CMK (cell line): Measurements from ENCODE around the gene ANKS1B.
"Not testable (repeated sequence)": the region's sequence is repeated elsewhere in the genome, so short reads cannot be mapped to it uniquely, and the experiment has no call there.

Source experiments
- DNase-seq: peaks from one replicate; pipeline ENCODE4 v3.0.0-alpha.2; 2010; ENCODE audit warnings: low read depth

Gene ANKS1B

GRCh38 chr12:98870504-98870903 lies 1114.2 kb downstream of the ANKS1B start:
- DNase-seq = no peak

DNA sequence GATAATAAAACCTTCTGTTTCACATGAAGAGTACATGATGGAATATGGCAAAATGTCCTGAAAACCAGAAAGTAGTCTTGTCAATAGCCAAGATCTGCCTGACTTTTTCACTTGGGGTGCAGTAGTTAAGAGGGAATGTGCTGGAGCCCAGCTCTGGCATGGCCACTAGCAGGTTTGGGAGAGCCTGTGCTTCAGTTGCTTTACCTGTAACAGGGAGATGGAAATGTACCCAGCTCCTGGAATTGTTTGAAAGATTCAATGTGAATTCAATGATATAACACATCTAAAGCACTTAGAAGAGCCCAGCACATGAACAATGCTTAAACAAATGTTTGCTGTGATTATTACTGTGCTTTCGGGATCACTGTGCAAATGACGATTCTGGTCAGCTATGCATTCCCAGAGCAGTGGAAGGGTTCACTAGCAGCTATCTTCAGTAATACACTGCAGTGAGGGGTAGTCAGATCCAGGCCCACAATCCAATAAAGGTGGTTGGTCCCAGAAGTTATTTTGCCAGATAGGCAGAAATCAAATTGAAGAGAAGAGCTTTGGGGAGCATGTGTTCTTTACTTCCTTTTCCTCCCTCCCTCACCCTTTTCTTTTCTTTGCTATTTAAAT lies 1114.7 kb downstream of the ANKS1B start:
- DNase-seq = no peak

DNA sequence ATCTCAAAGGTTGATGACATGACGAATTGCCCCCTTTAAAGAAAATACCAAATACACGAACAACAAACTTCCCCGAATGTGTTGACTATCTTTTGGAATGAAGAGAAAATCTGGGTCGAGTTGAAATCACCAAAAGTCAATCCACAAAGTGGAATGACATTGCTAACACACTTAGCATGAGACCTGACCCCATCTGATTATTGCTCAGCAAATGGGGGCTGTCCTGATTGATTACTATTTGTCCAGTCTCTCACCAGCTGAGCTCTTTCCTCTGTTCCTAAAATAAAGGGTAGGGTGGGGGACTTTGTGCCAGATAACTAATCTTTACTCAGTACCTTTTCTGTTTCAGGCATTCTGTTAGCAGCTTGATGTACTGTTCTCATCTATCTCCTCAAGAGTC lies 1116.2 kb downstream of the ANKS1B start:
- no peak for DNase-seq

DNA sequence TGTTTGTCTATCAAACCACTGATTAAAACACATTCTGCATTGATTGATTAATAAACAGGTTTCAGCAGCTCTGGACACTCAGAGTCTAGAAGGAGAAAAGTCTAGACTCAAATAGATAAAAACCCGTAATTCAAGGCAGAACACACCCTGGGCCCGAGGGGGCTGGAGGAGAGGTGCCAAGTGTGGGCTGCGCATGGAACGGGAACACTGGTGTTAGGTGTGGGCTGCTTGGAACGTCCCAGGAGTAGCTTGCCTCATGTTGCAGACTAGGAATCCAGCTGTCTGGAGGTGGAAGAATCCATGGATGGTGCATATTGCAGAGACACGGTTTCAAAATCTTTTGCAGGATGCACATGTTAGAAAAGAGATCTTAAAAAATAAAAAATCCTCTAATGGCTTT lies 1116.7 kb downstream of the ANKS1B start:
- no peak for DNase-seq

DNA sequence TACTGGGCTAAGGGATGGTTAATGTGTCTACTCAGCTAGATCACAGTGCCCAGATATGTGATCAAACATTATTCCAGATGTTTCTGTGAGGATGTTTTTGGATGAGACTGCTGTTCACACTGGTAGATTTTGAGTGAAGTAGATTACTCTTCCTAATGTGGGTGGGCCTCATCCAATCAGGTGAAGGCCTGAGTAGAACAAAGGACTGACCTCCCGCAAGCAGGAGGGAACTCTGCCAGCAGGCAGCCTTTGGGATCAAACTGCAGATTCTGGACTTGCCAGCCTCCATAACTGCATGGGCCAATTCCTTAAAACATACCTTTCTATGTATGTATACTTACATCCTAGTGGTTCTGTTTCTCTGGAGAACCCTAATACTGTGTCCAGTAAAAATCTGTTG lies 1120.4 kb downstream of the ANKS1B start:
- DNase-seq = no peak

- no peak for DNase-seq
Measured at GRCh38 chr12:98863167-98863566, 1121.6 kb downstream of the ANKS1B start.

GRCh38 chr12:98861251-98861650 lies 1123.5 kb downstream of the ANKS1B start:
- DNase-seq = no peak

- DNase-seq = no peak
Measured at GRCh38 chr12:98856897-98857540, 1127.7 kb downstream of the ANKS1B start.

GRCh38 chr12:98852181-98852580 lies 1132.6 kb downstream of the ANKS1B start:
- no peak for DNase-seq

DNA sequence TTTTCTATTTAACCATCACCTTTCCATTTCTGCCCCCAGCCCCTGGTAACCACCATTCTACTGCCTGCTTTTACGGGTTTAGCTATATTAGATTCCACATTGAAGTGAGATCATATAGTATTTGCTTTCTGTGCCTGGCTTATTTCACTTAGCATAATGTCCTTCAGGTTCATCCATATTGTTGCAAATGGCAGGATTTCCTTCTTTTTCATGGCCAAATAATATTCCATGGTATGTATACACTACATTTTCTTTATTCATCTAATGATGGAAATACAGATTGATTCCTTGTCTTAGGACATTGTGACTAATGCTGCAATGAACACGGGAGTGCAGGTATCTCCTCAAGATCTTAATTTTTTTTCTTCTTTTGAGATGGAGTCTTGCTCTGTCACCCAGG lies 1137.5 kb downstream of the ANKS1B start:
- no peak for DNase-seq

DNA sequence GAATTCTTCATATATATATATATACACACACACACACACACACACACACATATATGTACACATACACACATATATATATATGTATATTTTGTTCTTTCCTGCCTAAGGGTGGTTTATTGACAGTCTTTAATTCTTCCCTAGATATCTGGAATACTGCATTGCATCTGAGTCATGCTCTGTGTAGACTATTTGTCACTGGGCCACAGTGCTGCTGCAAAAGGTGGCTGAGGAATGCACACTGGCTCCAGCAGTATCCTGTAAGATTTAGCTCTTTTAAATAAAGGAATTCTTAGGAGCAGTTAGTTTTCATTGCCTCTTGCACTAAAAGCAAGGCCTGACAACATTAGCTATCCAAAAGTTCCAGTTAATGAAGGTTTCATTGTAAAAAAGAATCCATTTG lies 1138.8 kb downstream of the ANKS1B start:
- no peak for DNase-seq

DNA sequence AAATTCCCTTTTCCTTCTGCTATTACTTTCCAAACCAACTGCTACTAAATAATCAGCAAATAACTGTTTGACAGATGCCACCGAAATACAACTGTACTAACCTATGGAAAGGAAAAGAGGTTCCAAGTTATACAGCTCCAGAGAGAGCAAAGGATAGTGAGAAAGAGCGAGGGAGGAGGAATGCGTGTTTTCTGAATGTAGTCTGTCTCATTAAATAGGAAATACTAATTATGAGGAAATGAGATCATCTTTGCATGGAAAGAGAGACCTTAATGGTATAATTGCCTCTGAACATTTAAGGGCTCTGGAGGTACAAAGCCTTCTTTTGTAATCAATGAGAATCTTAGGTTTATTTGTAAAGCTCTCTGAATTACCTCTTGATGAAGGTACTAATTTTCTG lies 1144.4 kb downstream of the ANKS1B start:
- no peak for DNase-seq

GRCh38 chr12:98838231-98838647 lies 1146.5 kb downstream of the ANKS1B start:
- no peak for DNase-seq

DNA sequence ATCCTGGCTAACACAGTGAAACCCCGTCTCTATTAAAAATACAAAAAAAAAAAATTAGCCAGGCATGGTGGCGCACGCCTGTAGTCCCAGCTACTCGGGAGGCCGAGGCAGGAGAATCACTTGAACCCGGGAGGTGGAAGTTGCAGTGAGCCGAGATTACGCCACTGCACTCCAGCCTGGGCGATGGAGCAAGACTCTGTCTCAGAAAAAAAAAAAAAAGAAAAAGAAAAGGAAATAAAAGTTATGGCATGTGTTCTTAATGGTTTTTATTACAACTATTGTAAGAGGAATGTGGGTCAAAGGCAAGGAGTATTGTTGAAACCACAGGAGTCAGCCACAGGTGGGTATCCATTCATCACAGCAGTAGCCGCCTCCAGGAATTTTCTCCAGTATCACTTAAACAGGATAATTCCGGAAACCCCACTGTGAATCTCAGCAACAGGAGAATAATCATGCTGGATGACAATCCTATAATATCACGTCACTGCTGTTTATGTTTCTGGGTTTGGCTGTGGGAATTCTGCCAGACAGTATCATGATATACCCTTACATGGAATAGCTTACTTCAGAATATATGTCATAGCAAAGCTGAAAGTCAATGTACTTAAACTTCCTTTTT lies 1147.5 kb downstream of the ANKS1B start:
- not testable (repeated sequence) for DNase-seq

DNA sequence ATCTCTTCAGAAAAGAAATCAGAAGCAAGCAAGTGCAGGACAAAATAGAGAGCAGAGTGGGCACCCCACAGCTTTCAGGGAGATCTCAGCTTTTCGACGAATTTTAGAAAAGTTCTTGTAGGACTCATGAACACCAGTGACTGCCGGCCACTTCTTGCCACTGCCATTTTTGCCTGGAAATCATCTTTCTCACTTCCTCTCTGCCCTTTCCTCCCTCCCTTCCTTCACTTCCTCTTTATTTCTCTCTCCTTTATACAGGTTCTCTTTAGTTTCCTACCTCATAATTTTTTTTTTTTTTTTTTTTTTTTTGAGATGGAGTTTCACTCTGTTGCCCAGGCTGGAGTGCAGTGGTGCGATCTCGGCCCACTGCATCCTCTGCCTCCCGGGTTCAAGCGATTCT lies 1154.1 kb downstream of the ANKS1B start:
- no peak for DNase-seq

DNA sequence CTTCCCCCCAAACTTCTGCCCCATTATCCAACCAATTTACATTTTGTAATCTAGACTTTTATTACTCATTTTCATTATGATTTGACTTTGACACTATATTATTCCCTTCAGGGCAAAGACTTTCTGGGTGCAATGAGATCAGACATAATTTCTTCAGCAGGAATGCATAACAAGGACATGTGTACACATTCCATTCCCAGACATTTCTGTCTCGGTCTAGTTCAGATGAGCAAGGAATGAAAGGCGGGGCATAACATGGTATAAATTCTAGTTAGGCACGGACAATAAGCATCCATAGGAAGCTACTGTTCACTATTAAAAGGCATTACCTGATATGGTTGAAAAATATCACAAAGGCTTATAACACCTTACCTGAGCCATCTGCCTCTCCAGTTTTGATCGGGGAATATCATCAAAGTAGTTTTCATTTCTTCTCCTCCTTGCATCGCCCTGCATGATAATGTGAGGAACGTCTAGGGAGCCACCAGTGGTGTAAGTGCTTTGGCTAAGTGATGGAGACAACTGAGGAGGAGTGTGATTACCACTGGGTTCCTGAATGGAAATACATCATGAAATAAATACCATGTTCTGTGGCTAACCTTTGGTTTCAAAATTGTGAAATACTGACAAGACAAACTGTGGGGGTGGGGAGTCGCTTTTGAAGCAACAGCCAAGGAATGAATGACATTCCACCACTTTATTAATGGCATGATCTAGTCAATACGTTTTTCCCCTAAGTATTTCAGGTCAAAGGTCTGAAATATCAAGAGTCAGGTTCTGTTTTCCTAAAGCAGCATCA lies 1155.7 kb downstream of the ANKS1B start:
- DNase-seq = no peak

DNA sequence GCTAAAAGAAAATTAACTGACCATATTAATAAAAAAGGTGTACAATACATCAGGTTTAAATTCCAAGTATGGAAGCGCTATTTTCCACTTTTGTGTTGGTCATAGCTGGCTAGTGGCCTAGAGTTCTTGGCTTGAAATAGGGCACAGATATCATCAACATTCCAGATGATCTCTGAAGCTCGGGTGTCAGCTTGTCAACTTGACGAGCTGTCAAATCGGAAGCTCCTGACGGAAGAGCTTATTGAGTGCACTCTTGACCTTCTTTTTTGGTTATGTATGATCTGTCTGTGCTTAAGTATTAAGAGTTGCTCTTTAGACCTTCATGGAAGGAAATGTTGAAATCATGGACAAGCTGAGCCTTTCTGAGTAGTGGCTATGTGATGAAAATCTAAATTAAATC lies 1161.7 kb downstream of the ANKS1B start:
- no peak for DNase-seq

- no peak for DNase-seq
Measured at GRCh38 chr12:98821866-98822265, 1162.9 kb downstream of the ANKS1B start.

GRCh38 chr12:98821232-98821631 lies 1163.5 kb downstream of the ANKS1B start:
- no peak for DNase-seq

GRCh38 chr12:98819821-98820404 lies 1164.8 kb downstream of the ANKS1B start:
- DNase-seq = no peak

- DNase-seq = no peak
Measured at GRCh38 chr12:98819071-98819470, 1165.7 kb downstream of the ANKS1B start.

GRCh38 chr12:98818239-98818638 lies 1166.5 kb downstream of the ANKS1B start:
- no peak for DNase-seq
